HG02759 (cell line): ENCODE data around the gene NTM.

Experiments
- ATAC-seq: cut with Tn5 transposase; IDR thresholded peaks from one replicate; pipeline ENCODE4 v1.9.1; 2021; ENCODE audit warnings: mild to moderate bottlenecking, moderate library complexity; ENCODE audit not compliant: unreplicated experiment

NTM gene

DNA sequence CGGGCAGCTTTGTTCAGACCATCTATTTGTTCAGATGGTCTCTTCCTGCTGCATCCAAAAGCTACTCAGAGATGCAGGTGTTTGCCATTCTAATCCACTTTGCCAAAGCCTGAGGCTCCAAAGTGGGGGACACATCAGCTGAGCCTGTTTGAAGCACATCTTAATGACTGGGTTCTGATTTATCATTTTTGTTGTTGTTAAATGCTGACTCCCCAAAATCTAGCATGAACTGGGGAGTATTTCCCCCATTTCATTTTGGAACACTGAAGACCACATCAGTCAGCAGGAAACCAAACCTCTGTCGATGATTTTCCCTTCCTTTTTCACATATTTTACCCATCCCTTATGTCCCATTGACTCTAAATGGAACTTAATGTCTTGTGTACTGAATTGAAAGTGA is 262.6 kb downstream of the NTM start:
- ATAC-seq, result no peak

DNA sequence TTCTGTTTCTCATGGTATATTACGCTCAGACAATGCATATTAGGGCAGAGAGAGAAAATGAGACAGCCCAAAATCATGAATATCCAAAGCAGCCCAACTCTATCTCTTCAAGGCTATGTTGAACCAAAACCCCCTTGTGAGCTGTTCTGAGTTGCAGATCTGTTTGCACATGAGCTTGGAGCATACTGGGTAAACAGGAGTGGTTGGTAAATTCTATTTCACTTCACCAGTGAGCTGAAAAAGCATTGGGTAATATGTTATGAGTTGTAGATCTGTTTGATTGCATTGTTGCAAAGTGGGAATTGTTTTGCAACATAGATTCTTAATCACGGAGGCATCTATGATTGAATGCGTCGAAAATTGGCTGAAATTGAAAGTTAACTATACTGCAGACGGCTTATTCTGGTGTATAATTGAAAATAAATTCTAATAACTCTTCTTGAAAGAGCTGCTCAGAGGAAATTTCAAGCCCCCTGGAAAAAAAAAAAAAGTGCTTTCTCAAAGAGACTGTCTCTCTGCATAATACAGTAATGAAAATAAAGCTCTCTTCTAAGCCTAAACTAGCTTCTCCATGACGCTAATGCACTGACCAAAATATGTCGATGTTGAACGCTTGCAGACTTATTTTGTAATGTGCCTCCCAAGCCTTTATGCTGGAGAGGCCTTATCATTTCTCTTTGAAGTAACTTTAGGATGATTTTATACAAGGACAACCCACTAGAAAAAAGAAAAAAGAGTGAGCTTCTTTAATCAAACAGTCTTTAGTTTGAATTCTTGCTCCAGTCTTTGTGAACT is 263.7 kb downstream of the NTM start:
- ATAC-seq, result no peak

- no peak for ATAC-seq
These were observed 267.2 kb downstream of the NTM start for GRCh38 chr11:131637469-131638175.

DNA sequence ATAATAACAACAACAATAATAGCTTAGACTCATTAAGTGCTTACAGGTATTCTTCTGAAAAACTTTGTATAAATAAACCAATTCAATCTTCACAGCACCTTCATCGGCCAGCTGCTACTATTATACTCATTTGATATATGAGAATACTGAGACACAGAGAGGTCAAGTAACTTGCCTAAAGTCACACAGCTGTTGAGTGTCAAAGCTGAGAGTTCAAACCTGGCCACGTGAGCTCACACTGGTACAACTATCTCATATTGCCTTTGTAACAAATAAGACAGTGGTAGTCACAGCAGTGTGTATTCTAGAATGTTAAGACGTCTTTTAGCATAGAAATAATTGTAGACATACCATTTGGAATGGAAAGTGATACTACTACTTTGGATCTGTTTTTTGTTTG is 268.5 kb downstream of the NTM start:
- ATAC-seq, result no peak

DNA sequence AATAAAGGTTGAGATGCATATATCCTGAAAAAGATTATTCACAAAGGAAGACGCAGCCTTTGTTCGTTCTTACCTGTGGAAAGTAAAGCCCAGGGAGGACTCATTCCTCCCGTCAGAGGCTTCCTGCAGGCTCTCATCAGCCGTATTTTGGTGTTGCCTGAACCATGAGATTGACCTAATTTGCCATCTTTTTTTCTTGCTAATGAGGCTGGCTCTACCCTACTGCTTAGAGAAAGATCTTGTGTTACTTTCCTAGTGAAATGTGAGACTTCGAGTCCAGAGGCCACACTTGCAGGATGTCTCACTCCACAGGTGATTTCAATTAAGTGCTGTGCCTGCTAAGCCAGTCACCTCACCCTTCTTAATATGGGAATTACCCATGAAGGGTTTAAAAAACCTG is 269.9 kb downstream of the NTM start:
- ATAC-seq, result no peak

GRCh38 chr11:131642756-131643531 is 272.5 kb downstream of the NTM start:
- no peak for ATAC-seq

DNA sequence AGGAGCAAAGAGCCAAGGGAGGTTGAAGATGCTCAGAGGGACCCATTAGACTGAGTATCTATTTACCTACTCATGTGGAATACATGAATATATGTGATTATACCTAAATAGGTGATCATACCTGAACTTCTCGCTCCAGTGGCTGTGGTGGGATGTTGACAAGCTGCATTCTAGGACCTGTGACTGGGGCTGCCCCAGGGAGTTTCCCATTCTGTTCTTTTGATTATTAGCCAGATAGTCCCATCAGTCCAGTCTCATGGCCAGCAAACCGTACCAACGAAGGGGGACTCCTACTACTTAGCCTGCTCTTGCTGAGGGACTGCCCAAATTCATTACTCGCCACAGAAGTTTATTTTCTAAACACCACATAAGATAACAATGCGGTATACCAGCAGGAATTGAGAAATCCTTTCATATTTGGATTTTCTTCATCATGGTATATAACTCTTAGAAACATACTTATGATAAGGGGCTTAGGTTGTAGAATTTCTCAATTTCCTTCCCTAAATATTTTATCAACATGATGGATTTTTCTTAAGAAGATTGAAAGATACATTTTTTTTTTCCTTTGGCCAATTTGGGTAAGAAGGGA is 273.9 kb downstream of the NTM start:
- ATAC-seq, result peak; percentile 75

GRCh38 chr11:131645237-131645636 is 274.8 kb downstream of the NTM start:
- no peak for ATAC-seq

GRCh38 chr11:131649856-131650255 is 279.4 kb downstream of the NTM start:
- ATAC-seq, result no peak

GRCh38 chr11:131652231-131652630 is 281.8 kb downstream of the NTM start:
- ATAC-seq, result no peak

DNA sequence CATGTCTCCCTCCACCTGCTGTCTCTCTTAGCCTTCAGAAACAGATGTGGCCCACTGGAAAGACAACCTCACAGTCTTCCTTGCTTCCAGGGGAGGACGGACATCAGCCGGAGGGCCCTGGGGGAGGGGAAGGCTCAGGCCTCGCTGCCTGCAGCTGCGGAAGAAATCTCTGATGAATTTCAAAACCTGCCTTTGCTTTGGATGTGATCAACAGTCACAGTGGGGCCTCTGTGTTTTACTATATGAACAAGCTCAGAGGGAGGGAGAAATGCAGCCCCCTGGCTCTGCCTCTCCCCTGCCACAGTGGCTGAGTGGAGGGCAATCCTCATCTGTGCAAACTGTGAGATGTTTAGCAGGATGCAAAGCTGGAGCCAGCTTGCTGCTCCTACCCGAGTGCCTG is 282.8 kb downstream of the NTM start:
- no peak for ATAC-seq

DNA sequence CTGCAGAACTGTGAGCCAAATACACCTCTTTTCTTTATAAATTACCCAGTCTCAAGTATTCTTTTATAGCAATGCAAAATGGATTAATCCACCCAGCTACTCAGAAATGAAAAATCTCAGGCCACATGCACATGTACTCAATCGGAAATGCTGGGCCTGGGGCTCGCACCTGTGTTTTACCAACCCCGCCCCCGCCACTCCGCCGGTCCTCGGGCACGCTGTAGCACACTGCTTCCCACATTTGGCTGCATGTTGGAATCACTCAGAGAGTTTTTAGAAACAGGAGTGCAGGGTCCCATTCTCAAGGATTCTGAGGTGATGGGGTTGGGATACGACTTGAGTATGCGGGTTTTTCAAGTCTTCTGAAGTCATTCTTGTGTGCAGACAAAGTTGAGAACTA is 284.4 kb downstream of the NTM start:
- no peak for ATAC-seq

- ATAC-seq, result no peak
These were observed 285.9 kb downstream of the NTM start for GRCh38 chr11:131656179-131656838.

GRCh38 chr11:131656839-131657211 is 286.4 kb downstream of the NTM start:
- ATAC-seq, result no peak

GRCh38 chr11:131658414-131658813 is 288.0 kb downstream of the NTM start:
- ATAC-seq, result no peak

- ATAC-seq, result peak; percentile 62
These were observed 288.5 kb downstream of the NTM start for GRCh38 chr11:131658952-131659351.

DNA sequence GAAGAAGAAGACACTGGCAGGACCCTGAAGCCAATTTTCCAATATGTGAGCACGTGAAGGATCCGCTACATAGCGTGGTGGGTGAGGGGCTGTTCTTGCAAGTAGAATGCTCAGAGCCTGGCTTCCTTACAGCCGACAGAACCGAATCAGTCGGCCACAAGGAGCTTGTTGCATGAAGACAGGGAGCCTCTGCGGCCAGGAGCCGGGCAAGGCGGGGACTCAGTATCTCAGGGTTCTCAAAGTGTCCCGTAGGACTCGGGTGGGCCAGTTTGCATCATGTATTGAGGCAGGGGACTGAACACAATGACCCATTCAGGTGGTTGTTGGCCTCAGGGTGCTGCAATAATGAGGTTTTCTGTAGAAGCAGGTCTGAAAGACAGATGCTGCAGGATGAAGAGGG is 289.5 kb downstream of the NTM start:
- ATAC-seq, result no peak

GRCh38 chr11:131661132-131661531 is 290.7 kb downstream of the NTM start:
- ATAC-seq, result no peak

DNA sequence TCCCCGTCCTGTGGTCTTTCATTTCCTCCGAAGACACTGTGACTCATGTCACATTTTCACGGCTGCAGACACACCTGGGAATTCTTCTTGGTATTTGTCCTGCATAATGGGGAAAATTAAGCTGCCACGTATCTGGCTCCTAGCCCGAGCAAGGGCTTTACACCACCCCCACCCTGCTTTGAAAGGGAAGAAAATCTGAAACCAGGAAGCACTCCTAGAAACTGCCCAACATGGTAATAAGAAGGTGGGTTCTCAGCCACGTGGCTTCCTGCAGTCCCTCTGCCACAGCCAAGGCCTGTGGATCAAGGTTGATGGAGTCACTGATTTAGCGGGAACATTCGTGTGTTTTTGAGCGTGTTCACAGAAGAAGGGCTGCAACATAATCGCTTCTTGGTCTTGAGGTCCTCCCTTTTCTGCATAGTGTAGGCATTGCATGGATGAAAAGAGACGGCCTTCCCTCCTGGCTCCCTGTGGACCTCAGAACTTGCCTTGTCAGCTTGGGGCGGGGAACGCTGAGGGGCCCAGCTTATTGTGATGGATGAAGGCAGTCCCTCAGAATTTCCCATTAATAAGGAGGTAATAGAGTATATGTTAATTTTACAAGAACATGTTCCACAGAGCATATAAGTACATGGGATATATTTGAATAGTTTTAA is 292.0 kb downstream of the NTM start:
- no peak for ATAC-seq

DNA sequence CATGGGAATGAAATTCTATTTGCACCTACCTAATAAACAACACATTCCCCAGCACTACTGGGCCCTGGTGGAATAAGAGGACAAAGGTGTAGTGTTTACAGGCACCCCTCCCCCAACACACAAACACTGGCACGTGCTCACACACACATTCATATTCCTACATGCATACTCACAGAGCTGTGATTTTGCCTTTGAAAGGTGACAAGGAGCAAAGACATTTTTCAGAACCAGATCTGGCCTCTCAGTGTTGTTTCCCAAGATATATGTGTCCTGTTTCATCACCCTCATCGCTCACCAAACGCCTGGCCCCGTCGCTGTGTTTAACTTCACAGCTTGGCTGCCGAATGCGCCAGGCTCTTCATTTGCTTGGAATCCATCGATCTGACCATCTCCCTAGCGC is 292.6 kb downstream of the NTM start:
- no peak for ATAC-seq
